Adrenal gland (tissue), 12 donors: ENCODE results near the gene FAM76A. TPM values are rescaled to one million over a fixed set of nuclear protein-coding genes. Genes with fewer than 3 reads are reported as not detected.

ENCODE experiments used
- DNase-seq, 7 donors: peaks; one replicate each; pipeline ENCODE4 v3.0.0-alpha.2; 2019 to 2020
- H3K27ac ChIP-seq, 5 donors: fragments of 200-600 bp; sonication (generic) in 4 of 5; 1 replicate in 3 of 5; 2 replicates in 2 of 5; pipeline versions ENCODE4 v1.5.1 to v1.8.0; 2016 to 2020; ENCODE audit warnings: mild to moderate bottlenecking in 1 of 5
- H3K27me3 ChIP-seq: fragments of 200-600 bp; 2 replicates; pipeline ENCODE4 v1.8.0; 2021
- H3K36me3 ChIP-seq, 2 donors: fragments of 200-600 bp; replicated peaks in 1 of 2; 1 replicate in 1 of 2; 2 replicates in 1 of 2; pipeline versions ENCODE4 v1.5.1 to v1.8.0; 2018 to 2022
- H3K4me1 ChIP-seq, 2 donors: fragments of 200-600 bp; replicated peaks in 1 of 2; 1 replicate in 1 of 2; 2 replicates in 1 of 2; pipeline versions ENCODE4 v1.5.1 to v1.8.0; 2018 to 2021
- H3K4me3 ChIP-seq, 4 donors: fragments of 200-600 bp; sonication (generic) in 3 of 4; one replicate each; pipeline ENCODE4 v1.5.1; 2016 to 2018
- H3K9me3 ChIP-seq, 3 donors: fragments of 200-600 bp; sonication (generic) in 1 of 3; replicated peaks in 1 of 3; 1 replicate in 2 of 3; 2 replicates in 1 of 3; pipeline versions ENCODE4 v1.5.1 to v1.8.0; 2016 to 2021
- CTCF ChIP-seq, 6 experiments: fragments of 450-650 bp in 4 of 6; fragments of 200-600 bp in 2 of 6; sonication (generic) in 1 of 6; IDR thresholded peaks; 1 replicate in 5 of 6; 2 replicates in 1 of 6; pipeline versions ENCODE4 v1.5.1 to v1.8.0; 2016 to 2021; ENCODE audit warnings: antibody characterized with exemption in 6 of 6, mild to moderate bottlenecking in 2 of 6, moderate library complexity in 1 of 6
- POLR2A ChIP-seq, 2 donors: fragments of 450-650 bp; IDR thresholded peaks; one replicate each; pipeline ENCODE4 v1.6.1; 2017; ENCODE audit warnings: antibody characterized with exemption in 2 of 2, mild to moderate bottlenecking in 2 of 2, moderate library complexity in 1 of 2
- WGBS, 4 donors: extraction: QIAGEN DNeasy Blood & Tissue Kit in 2 of 4; methylation state at CpG; one replicate each; pipeline versions ENCODE4 v1.1.5 to v1.1.7; 2013 to 2017; 5-methylcytosine and 5-hydroxymethylcytosine counted together
- intact Hi-C, 2 donors: fragments of 100-400 bp; cut with DNase I; formaldehyde crosslinking; loops; one replicate each; pipeline versions ENCODE4 v1.14.1 to v1.15.0; 2022 to 2023
- polyA plus RNA-seq, 3 donors: library from polyadenylated mRNA; stranded (reverse); fragments of 200-250 nt in 2 of 3; fragments of 350-450 nt in 1 of 3; fragmentation: Illumina TruSeq in 1 of 3; extraction: RNeasy Lipid Tissue Mini Kit (QIAGEN cat#74804) in 1 of 3; gene quantifications; one replicate each; pipeline ENCODE4 v1.2.3, GENCODE V29; 2013 to 2014
- total RNA-seq, 9 donors: library from RNA; depleted of rRNA in 4 of 9; stranded (reverse); fragments of >200 nt in 4 of 9; fragments of 120-200 nt in 1 of 9; fragmentation: NEBNext Ultra II Directional in 1 of 9; extraction: Animal tissue kit (Norgen Biotek cat#: 25700) in 1 of 9; gene quantifications; one replicate each; pipeline versions ENCODE4 v1.1.0 to v1.2.4, GENCODE V29; 2013 to 2023
- donor health status: healthy with polysubstance abuse.
- donor health status: Bipolar disorder and iron deficiency.
- donor health status: DM: yes; HTN: yes; CAD: no.
- donor health status: DM: no; HTN: no; CAD: no.
- donor health status: DM: no; HTN: no; CAD: no.
- donor health status: DM: yes; HTN: yes; CAD: no.

FAM76A gene
- total and polyA plus RNA-seq, 12 donors = 2.9 to 12.4 (median 8.4) TPM

- Histone ChIP-seq H3K36me3 (peaks cover 0 to 16% of the 10 kb centered on the region in 2 donors), H3K27me3 (no peaks in the 10 kb centered on the region), H3K27ac (peak overlapping the region in 1 of 5 donors; percentile 88), H3K4me1 (peaks cover 6 to 16% of the 10 kb centered on the region in 2 donors), H3K4me3 (peak overlapping the region in 1 of 4 donors; percentile 67), H3K9me3 (no peaks in the 10 kb centered on the region)
- TF ChIP-seq CTCF (IDR thresholded peaks at IDR 0.05) = no peak
- intact Hi-C loops = no loop called here
- WGBS, 4 donors = 59 to 71% (median 65%) methylated on average over 3 of the region's 3 CpGs
- DNase-seq = no peak
These were observed 1.4 kb downstream of the FAM76A start for GRCh38 chr1:27727126-27727525.

- no peak overlapping the region for H3K27ac ChIP-seq
- no peak overlapping the region for H3K4me3 ChIP-seq
- intact Hi-C loops = no loop called here
- H3K4me1 ChIP-seq = no peaks in the 10 kb centered on the region
- no peaks in the 10 kb centered on the region for H3K9me3 ChIP-seq
- peaks cover 0 to 55% of the 10 kb centered on the region in 2 donors for H3K36me3 ChIP-seq
- H3K27me3 ChIP-seq = no peaks in the 10 kb centered on the region
- DNase-seq = no peak
- WGBS, 4 donors = 92 to 99% (median 96%) methylated on average over 3 of the region's 3 CpGs
- no peak for TF ChIP-seq POLR2A (IDR thresholded peaks at IDR 0.05)
- no peak for TF ChIP-seq CTCF (IDR thresholded peaks at IDR 0.05)
These were observed 10.5 kb downstream of the FAM76A start for GRCh38 chr1:27736252-27736651.

- Histone ChIP-seq H3K27ac (no peak overlapping the region), H3K36me3 (peaks cover 0 to 37% of the 10 kb centered on the region in 2 donors), H3K4me3 (no peak overlapping the region), H3K9me3 (no peaks in the 10 kb centered on the region), H3K4me1 (no peaks in the 10 kb centered on the region), H3K27me3 (no peaks in the 10 kb centered on the region)
- intact Hi-C loops = no loop called here
- TF ChIP-seq CTCF (IDR thresholded peaks at IDR 0.05) = no peak
- no peak for TF ChIP-seq POLR2A (IDR thresholded peaks at IDR 0.05)
- WGBS, 4 donors = 97 to 99% (median 98%) methylated on average over 6 of the region's 6 CpGs
- DNase-seq = no peak
These were observed 15.4 kb downstream of the FAM76A start for GRCh38 chr1:27741121-27741520.

DNA sequence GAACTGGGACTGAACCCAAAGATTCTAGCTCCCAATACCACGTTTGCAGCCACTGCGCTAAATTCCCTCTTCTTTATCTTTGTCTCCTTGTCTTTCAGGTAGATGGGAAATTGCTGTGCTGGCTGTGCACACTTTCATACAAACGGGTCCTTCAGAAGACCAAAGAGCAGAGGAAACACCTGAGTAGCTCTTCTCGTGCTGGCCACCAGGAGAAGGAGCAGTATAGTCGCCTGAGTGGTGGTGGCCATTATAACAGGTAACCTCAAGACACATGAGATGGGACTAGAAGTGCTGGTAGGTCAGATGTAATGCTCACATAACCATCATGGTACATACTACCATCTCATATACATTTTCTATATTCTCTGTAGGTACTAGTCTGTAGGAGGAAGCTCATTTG is 18.8 kb downstream of the FAM76A start:
- Histone ChIP-seq H3K9me3 (no peaks in the 10 kb centered on the region), H3K4me1 (no peaks in the 10 kb centered on the region), H3K36me3 (peaks cover 0 to 39% of the 10 kb centered on the region in 2 donors), H3K4me3 (no peak overlapping the region), H3K27ac (no peak overlapping the region), H3K27me3 (no peaks in the 10 kb centered on the region)
- intact Hi-C loops = no loop called here
- no peak for TF ChIP-seq POLR2A (IDR thresholded peaks at IDR 0.05)
- TF ChIP-seq CTCF (IDR thresholded peaks at IDR 0.05) = no peak
- no peak for DNase-seq
- 86 to 96% (median 91%) methylated on average over 5 of the region's 5 CpGs for WGBS, 4 donors
